Tibial nerve (tissue), 4 donors: ENCODE results near the gene LOXHD1.

ENCODE experiments used
- CTCF ChIP-seq, 5 experiments: fragments of 200-600 bp in 3 of 5; fragments of 450-650 bp in 2 of 5; sonication (generic) in 3 of 5; IDR thresholded peaks; one replicate each; pipeline ENCODE4 v1.5.1; 2016 to 2019; ENCODE audit warnings: antibody characterized with exemption in 5 of 5, mild to moderate bottlenecking in 3 of 5, moderate library complexity in 2 of 5
- EP300 ChIP-seq, 2 donors: sonication (generic); formaldehyde crosslinking; IDR thresholded peaks; one replicate each; pipeline ENCODE4 v1.6.1; 2017; ENCODE audit warnings: antibody characterized with exemption in 2 of 2, mild to moderate bottlenecking in 1 of 2

DNA sequence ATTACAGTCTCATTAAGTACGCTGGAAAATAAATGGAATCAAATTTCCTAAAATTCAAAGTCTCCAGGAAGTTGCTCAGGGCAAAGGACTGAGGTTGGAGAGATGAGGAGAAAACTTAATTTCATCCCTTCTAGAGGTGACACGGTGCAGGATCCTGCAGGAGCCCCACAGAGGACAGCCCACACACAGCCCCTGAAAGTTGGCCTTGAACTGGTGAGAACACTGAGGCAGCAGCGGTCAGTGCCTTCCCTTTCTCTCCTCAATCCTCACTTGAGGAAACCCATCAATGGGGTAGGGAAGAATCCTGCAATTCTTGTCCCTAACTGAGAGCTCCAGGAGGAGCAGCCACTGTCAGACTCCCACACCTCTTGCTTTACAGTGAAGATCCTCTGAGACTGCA is 37.5 kb downstream of the LOXHD1 start:
- TF ChIP-seq CTCF (IDR thresholded peaks at IDR 0.05) (no peak), EP300 (IDR thresholded peaks at IDR 0.05) (no peak)
